Stimulated activated naive CD8-positive, alpha-beta T cell treated with anti-CD3 and anti-CD28 coated beads, Interleukin-15, amount 100 ng/mL, for 72 hours (primary cell): ENCODE data around the gene ZC3H8.

Source experiments
- ATAC-seq: fragments of 150-1000 bp; cut with Tn5 transposase; 2 replicates; pipeline ENCODE4 v1.10.0; 2021; ENCODE audit warnings: mild to moderate bottlenecking, moderate library complexity
- DNase-seq, 2 donors: peaks; one replicate each; pipeline ENCODE4 v3.0.0; 2021 to 2022
- H3K27ac Mint-ChIP-seq, 2 donors: one replicate each; pipeline ENCODE4 v1.8.0; 2022; ENCODE audit warnings: mild to moderate bottlenecking in 2 of 2, mixed read lengths in 2 of 2, moderate library complexity in 2 of 2
- H3K27me3 Mint-ChIP-seq: one replicate; pipeline ENCODE4 v1.8.0; 2022; ENCODE audit warnings: mixed read lengths
- H3K4me1 Mint-ChIP-seq: one replicate; pipeline ENCODE4 v1.8.0; 2022; ENCODE audit warnings: mild to moderate bottlenecking, mixed read lengths
- H3K4me3 Mint-ChIP-seq, 2 donors: one replicate each; pipeline ENCODE4 v1.8.0; 2022; ENCODE audit warnings: mild to moderate bottlenecking in 2 of 2, mixed read lengths in 2 of 2, moderate library complexity in 1 of 2
- H3K9me3 Mint-ChIP-seq, 2 donors: one replicate each; pipeline ENCODE4 v1.8.0; 2022; ENCODE audit warnings: mixed read lengths in 2 of 2

Gene ZC3H8

DNA sequence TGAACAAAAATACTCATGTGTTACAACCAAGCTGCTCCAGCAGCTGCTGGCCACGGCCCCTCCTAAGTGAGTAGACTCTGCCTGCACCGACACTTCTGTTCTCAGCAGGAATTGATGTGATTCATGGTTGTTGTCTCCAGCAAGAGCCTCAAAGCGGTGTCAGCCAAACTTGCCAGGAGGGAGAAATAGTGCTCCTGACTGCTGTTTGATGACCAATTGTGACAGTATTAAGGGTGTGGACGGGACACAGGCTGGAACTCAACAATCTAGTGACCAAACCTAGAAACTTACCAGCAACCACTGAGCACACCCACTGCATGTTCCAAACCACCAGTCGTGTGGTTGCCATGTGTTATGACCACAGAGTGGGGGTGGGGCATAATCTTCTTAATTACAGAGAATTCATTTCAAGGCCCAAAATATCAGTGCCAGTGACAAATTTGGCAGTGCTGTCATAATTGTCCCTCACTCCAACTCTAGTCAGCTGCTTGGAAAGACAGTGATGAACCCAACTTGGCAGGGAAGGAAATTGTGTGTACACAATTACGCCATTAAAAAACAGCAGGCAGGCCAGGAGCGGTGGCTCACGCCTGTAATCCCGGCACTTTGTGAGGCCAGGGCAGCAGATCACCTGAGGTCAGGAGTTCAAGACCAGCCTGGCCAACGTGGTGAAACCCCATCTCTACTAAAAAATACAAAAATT lies 86.3 kb downstream of the ZC3H8 start:
- Mint-ChIP-seq H3K9me3 (no peaks in the 10 kb centered on the region), H3K27ac (no peak overlapping the region), H3K27me3 (no peaks in the 10 kb centered on the region), H3K4me3 (no peak overlapping the region), H3K4me1 (peaks cover 15% of the 10 kb centered on the region)
- ATAC-seq = no peak
- DNase-seq = no peak

DNA sequence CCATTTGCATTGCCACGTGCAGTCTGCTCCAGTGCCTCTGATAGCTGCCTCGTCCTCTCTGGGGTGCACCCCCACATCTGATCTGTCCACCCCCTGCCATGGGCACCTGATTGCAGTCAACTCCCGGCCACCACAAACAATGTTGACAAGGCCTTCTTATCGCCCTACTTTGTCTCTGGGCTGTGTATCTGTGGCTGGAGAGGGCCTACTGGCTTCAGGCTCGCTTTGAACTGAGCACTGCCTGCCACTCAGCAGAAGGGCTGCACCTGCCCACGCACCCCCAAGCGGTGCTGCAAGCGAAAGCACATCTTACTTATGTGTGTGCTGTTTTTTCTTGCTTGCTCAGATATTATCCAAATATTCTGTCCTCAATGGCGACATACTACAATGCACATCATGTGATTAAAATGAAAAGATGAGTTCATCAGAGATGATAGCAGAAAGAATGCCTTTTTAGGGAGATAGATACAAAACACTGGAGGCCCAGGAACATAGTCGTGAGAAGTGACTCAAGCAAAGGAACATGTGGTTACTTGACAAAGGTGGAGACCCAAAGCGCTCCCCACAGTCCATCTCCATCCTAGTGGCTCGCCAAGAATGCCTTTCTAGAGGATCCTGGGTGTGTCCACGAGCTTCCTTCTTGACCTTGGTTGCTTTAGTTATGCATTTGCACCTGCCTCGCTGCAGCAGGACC lies 87.9 kb downstream of the ZC3H8 start:
- ATAC-seq = no peak
- Mint-ChIP-seq H3K9me3 (no peaks in the 10 kb centered on the region), H3K27me3 (no peaks in the 10 kb centered on the region), H3K27ac (no peak overlapping the region), H3K4me1 (peaks cover 9% of the 10 kb centered on the region), H3K4me3 (no peak overlapping the region)
- no peak for DNase-seq

DNA sequence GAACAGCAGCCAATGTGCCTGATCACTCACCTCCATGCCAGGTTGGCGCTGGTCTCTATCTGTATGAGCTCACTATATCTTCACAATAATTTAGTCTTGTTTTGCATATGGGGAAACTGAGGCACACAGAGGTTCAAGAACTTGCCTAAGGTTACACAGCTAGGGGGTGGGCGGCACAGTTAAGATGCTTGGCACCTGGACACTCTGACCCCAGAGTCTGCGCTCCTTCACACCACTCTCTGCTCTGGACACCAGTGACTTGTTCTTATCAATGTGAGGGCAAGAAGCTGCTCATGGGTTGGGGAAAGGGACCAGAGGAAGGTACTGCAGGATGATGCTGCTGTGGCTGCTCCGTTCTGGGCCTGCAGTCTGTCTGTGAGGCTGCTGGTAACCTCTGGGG lies 89.5 kb downstream of the ZC3H8 start:
- H3K9me3 Mint-ChIP-seq = no peaks in the 10 kb centered on the region
- peaks cover 9% of the 10 kb centered on the region for H3K4me1 Mint-ChIP-seq

DNA sequence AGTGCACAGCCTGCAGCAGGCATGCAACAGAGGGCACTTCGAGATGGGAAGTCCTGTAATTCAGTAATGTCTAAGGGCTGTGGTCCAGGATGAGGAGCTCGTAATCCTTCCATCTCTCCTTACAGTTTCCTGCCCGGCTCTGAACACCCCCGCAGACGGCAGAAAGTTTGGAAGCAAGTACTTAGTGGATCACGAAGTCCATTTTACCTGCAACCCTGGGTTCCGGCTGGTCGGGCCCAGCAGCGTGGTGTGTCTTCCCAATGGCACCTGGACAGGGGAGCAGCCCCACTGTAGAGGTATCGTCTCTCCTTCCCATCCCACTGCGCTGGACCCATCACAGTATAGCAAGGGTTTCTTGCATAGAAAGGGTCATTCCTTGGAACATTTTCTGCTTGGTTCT lies 90.0 kb downstream of the ZC3H8 start:
- Mint-ChIP-seq H3K9me3 (no peaks in the 10 kb centered on the region), H3K4me1 (peaks cover 9% of the 10 kb centered on the region), H3K27ac (no peak overlapping the region), H3K27me3 (no peaks in the 10 kb centered on the region), H3K4me3 (no peak overlapping the region)
- ATAC-seq = no peak
- no peak for DNase-seq

More for the DNA sequence above, 89.5 kb downstream of the ZC3H8 start:
- no peak for DNase-seq
- ATAC-seq = no peak
- Mint-ChIP-seq H3K27ac (no peak overlapping the region), H3K27me3 (no peaks in the 10 kb centered on the region), H3K4me3 (no peak overlapping the region)

DNA sequence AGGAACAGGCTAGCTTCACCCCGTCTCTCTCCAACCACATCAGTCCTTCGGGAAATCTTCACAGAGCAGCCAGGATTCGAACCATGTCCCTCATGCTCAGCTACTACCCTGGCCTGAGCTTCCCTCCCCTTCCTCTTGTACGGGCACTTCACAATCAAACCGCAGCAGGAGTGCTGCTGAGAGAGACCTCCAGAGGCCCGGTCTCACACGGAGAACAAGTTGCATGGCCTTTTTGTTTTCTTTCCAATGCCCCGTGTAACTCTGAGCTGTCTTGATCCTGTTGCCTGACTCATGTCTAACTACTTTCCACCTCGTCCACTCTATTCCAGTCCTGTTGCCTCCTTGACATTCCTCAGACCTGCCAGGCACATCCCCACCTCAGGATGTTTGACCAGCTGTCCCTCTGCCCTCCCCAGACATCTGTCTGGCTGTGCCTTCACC lies 91.3 kb downstream of the ZC3H8 start:
- Mint-ChIP-seq H3K27me3 (no peaks in the 10 kb centered on the region), H3K4me3 (no peak overlapping the region), H3K4me1 (peaks cover 9% of the 10 kb centered on the region), H3K27ac (no peak overlapping the region), H3K9me3 (no peaks in the 10 kb centered on the region)
- ATAC-seq = no peak
- DNase-seq = no peak

DNA sequence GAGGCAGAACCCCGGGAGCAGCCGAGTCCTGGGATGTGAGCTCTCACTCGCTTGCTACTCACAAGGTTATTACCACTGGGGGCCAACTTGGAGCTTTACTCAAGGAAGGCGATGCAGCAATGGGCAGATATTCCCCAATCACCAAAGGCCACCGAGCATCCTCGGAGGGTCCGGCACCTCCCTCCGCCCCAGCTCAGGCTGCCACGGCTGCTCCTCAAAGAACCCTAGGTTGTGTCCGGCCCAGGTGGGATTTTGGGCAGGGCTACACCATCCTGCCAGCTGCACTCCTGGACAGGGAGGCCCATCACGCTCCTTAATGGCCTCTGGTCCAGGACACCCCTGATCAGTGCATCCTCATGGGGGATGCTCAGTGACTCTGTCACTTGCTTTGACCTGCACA lies 91.9 kb downstream of the ZC3H8 start:
- no peak for ATAC-seq
- peaks cover 11% of the 10 kb centered on the region for H3K4me1 Mint-ChIP-seq
- DNase-seq = no peak
- H3K27me3 Mint-ChIP-seq = no peaks in the 10 kb centered on the region
- H3K27ac Mint-ChIP-seq = no peak overlapping the region
- no peaks in the 10 kb centered on the region for H3K9me3 Mint-ChIP-seq
- H3K4me3 Mint-ChIP-seq = no peak overlapping the region

DNA sequence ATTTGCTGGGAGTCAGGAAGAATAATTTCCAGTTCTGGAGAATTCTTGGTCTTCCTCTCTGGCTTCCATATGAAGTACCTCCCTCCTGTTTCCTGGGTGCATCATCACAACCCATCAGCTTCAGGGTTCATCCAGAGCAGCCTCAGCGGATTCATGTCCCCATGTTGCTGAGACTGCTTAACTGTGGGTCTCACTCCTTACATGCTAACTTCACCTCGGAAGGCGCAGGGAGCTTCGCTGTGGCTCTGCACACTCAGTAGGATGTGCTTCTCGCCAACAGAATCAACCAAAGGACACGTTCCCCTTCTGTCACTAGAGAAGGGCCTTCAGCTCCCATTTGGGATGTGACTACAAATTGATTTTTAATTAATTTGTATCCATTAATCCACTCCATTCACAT lies 92.5 kb downstream of the ZC3H8 start:
- Mint-ChIP-seq H3K27ac (no peak overlapping the region), H3K4me3 (no peak overlapping the region), H3K27me3 (no peaks in the 10 kb centered on the region), H3K9me3 (no peaks in the 10 kb centered on the region), H3K4me1 (peaks cover 16% of the 10 kb centered on the region)
- no peak for ATAC-seq
- DNase-seq = no peak
